Smooth muscle cell (in vitro differentiated cells): ENCODE results near the gene CUBN. TPM values are rescaled to one million over a fixed set of nuclear protein-coding genes. Genes with fewer than 3 reads are reported as not detected.

Source experiments
- DNase-seq: peaks from one replicate; lab custom pipeline; 2025; ENCODE audit not compliant: unreplicated experiment; lab: John Stamatoyannopoulos, UW
- H2AFZ ChIP-seq: fragments of 200-600 bp; sonication (generic); 2 replicates; pipeline ENCODE4 v1.6.0; 2016; ENCODE audit warnings: antibody characterized with exemption, low read depth, mild to moderate bottlenecking
- H3F3A ChIP-seq: fragments of 200-600 bp; sonication (generic); 2 replicates; pipeline ENCODE4 v1.6.0; 2017; ENCODE audit warnings: antibody characterized with exemption, low read depth
- H3K27ac ChIP-seq: fragments of 200-600 bp; sonication (generic); 2 replicates; pipeline ENCODE4 v1.5.1; 2016; ENCODE audit warnings: low read depth, mild to moderate bottlenecking
- H3K27me3 ChIP-seq: fragments of 200-600 bp; sonication (generic); 2 replicates; pipeline ENCODE4 v1.6.1; 2016; ENCODE audit warnings: low read depth, mild to moderate bottlenecking
- H3K36me3 ChIP-seq: fragments of 200-600 bp; sonication (generic); 2 replicates; pipeline ENCODE4 v1.5.1; 2016; ENCODE audit warnings: low read depth
- H3K4me1 ChIP-seq: fragments of 200-600 bp; sonication (generic); 2 replicates; pipeline ENCODE4 v1.5.1; 2016; ENCODE audit warnings: low read depth
- H3K4me2 ChIP-seq: fragments of 200-600 bp; sonication (generic); 2 replicates; pipeline ENCODE4 v1.6.0; 2016; ENCODE audit warnings: mild to moderate bottlenecking
- H3K4me3 ChIP-seq: fragments of 200-600 bp; sonication (generic); 2 replicates; pipeline ENCODE4 v1.5.1; 2016; ENCODE audit warnings: mild to moderate bottlenecking
- H3K79me2 ChIP-seq: fragments of 200-600 bp; sonication (generic); 2 replicates; pipeline ENCODE4 v1.6.0; 2016; ENCODE audit warnings: low read depth, mild to moderate bottlenecking
- H3K9ac ChIP-seq: fragments of 200-600 bp; sonication (generic); 2 replicates; pipeline ENCODE4 v1.6.0; 2016; ENCODE audit warnings: low read depth
- H3K9me3 ChIP-seq: fragments of 200-600 bp; sonication (generic); replicated peaks from 2 replicates; pipeline ENCODE4 v1.5.1; 2016; ENCODE audit warnings: low read depth
- H4K20me1 ChIP-seq: fragments of 200-600 bp; sonication (generic); 2 replicates; pipeline ENCODE4 v1.6.0; 2016; ENCODE audit warnings: low read depth
- CTCF ChIP-seq: fragments of 200-600 bp; sonication (generic); IDR thresholded peaks from 2 replicates; pipeline ENCODE4 v1.5.1; 2017; ENCODE audit warnings: borderline replicate concordance, mild to moderate bottlenecking, antibody characterized with exemption; ENCODE audit not compliant: insufficient read depth, poor library complexity, severe bottlenecking
- WGBS: methylation state at CpG from one replicate; pipeline ENCODE4 v1.1.7; 2016; ENCODE audit warnings: low lambda C conversion rate; 5-methylcytosine and 5-hydroxymethylcytosine counted together
- polyA plus RNA-seq: library from polyadenylated mRNA; unstranded; fragments of >200 nt; fragmentation: Nextera tagmentation; extraction: Ambion mirVana; gene quantifications from 2 replicates; pipeline ENCODE4 v1.2.1, GENCODE V29; 2016
- total RNA-seq: library from RNA; depleted of rRNA; stranded (reverse); fragments of >200 nt; gene quantifications from 2 replicates; pipeline ENCODE4 v1.2.3, GENCODE V29; 2014

The CUBN gene
- total and polyA plus RNA-seq, 2 experiments from 2014 or later = 0.62 to 4.7 TPM

GRCh38 chr10:17060289-17060688 is 69.3 kb downstream of the CUBN start:
- Histone ChIP-seq H3K79me2 (no peaks in the 10 kb centered on the region), H3K4me3 (no peak overlapping the region), H3K9me3 (no peaks in the 10 kb centered on the region), H3F3A (peaks cover 44% of the 10 kb centered on the region), H3K36me3 (no peaks in the 10 kb centered on the region), H2AFZ (no peak overlapping the region), H4K20me1 (no peaks in the 10 kb centered on the region), H3K9ac (peak overlapping the region; percentile 5), H3K27ac (peak overlapping the region; percentile 99), H3K4me2 (peak overlapping the region; percentile 14), H3K4me1 (peaks cover 29% of the 10 kb centered on the region), H3K27me3 (no peaks in the 10 kb centered on the region)
- TF ChIP-seq CTCF = no peak
- no peak for DNase-seq
- 76% methylated on average over 6 of the region's 6 CpGs for WGBS

DNA sequence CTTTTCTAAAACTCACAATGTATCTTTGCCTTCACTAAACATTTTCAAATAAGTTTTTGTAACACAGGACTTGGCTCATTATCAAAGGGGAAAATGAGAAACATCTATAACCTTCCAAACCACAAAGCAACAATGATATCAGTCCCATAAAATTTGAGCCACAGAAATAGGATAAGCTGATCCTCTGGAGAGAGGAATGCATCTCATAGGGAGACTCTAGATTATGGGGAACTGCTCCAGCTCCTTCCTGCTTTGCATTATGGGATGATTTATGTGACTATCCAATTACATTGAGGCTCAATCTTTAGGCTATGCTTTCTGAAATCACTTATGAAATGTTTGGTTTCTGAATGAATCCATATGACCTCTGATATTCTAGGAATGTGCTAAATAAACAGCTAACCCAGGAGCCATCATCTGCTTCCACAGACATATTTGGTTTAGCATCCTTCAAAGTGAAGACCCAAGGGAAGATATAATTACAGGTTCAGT is 70.4 kb downstream of the CUBN start:
- peak overlapping the region; percentile 75 for H3K4me2 ChIP-seq

GRCh38 chr10:17058093-17058492 is 71.5 kb downstream of the CUBN start:
- Histone ChIP-seq H3K4me3 (no peak overlapping the region), H3F3A (peaks cover 34% of the 10 kb centered on the region), H3K27ac (peak overlapping the region; percentile 99), H3K9me3 (no peaks in the 10 kb centered on the region), H3K9ac (no peak overlapping the region), H3K36me3 (no peaks in the 10 kb centered on the region), H3K4me1 (peaks cover 26% of the 10 kb centered on the region), H3K4me2 (peak overlapping the region; percentile 75), H3K79me2 (no peaks in the 10 kb centered on the region), H2AFZ (no peak overlapping the region), H4K20me1 (no peaks in the 10 kb centered on the region), H3K27me3 (no peaks in the 10 kb centered on the region)
- DNase-seq = no peak
- WGBS = 96% methylated on average over 3 of the region's 3 CpGs
- no peak for TF ChIP-seq CTCF

More for the DNA sequence above, 70.4 kb downstream of the CUBN start:
- Histone ChIP-seq H3K4me3 (no peak overlapping the region), H2AFZ (no peak overlapping the region), H3K27me3 (no peaks in the 10 kb centered on the region), H3F3A (peaks cover 44% of the 10 kb centered on the region), H3K79me2 (no peaks in the 10 kb centered on the region), H3K27ac (peak overlapping the region; percentile 99), H3K9ac (peak overlapping the region; percentile 17), H3K9me3 (no peaks in the 10 kb centered on the region), H3K36me3 (no peaks in the 10 kb centered on the region), H4K20me1 (no peaks in the 10 kb centered on the region), H3K4me1 (peaks cover 29% of the 10 kb centered on the region)
- DNase-seq = no peak
- TF ChIP-seq CTCF = no peak

DNA sequence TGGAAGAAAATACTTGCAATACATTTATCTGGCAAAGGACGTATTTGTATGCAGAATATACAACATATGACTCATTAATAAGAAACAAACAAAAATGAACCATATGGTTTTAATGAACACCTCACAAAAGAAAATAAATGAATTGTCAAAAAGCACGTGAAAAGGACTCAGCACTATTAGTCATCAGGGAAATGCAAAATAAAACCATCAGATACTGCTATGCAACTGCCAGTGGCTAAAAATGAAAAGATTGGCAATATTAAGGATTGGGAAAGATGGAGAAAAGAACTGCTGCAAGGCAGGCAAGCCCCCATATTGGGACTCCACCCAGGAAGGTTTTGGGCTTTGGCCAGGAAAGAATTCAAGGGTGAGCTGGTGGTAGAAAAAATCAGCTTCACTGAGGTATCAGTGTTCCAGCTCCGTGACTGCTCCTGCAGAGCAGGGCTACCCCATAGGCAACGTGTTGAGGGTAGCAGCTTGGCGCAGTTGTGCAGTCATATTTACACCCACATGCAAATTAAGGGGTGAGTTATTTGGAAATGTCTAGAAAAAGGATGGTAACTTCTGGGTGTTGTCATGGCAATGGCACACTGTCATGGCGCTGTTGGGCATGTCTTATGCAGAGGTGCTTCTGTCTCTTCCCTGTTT is 72.7 kb downstream of the CUBN start:
- WGBS = 67% methylated on average over 6 of the region's 6 CpGs
- no peak overlapping the region for H3K4me3 ChIP-seq
- peaks cover 28% of the 10 kb centered on the region for H3F3A ChIP-seq
- DNase-seq = no peak
- H3K4me2 ChIP-seq = peak overlapping the region; percentile 30
- H3K27me3 ChIP-seq = no peaks in the 10 kb centered on the region
- H3K9ac ChIP-seq = no peak overlapping the region
- no peak for TF ChIP-seq CTCF
- no peaks in the 10 kb centered on the region for H3K9me3 ChIP-seq
- no peak overlapping the region for H2AFZ ChIP-seq
- H3K27ac ChIP-seq = peak overlapping the region; percentile 11
- H3K36me3 ChIP-seq = no peaks in the 10 kb centered on the region
- H4K20me1 ChIP-seq = no peaks in the 10 kb centered on the region
- no peaks in the 10 kb centered on the region for H3K79me2 ChIP-seq
- peaks cover 17% of the 10 kb centered on the region for H3K4me1 ChIP-seq
